Stimulated activated CD8-positive, alpha-beta memory T cell treated with anti-CD3 and anti-CD28 coated beads, Interleukin-12 subunit alpha, Interleukin-12 subunit beta, amount 100 ng/mL, for 24 hours (primary cell): ENCODE data around the gene LURAP1L.

ENCODE experiments used
- DNase-seq: peaks from one replicate; pipeline ENCODE4 v3.0.0-alpha.2; 2020; ENCODE audit errors: extremely low read depth

The LURAP1L gene

GRCh38 chr9:12774861-12775678 lies at the start of gene LURAP1L:
TSS of gene LURAP1L (plus strand) at chr9:12775020. CDS start at chr9:12775716, 696 bp downstream.
- no peak for DNase-seq

- DNase-seq = no peak
Observed at GRCh38 chr9:12726795-12727194, 48.0 kb upstream of the LURAP1L start.

- no peak for DNase-seq
Observed at GRCh38 chr9:12730198-12730597, 44.6 kb upstream of the LURAP1L start.

GRCh38 chr9:12730927-12731326 lies 43.9 kb upstream of the LURAP1L start:
- DNase-seq = no peak

- no peak for DNase-seq
Observed at GRCh38 chr9:12732971-12733370, 41.8 kb upstream of the LURAP1L start.

- no peak for DNase-seq
Observed at GRCh38 chr9:12735665-12736064, 39.2 kb upstream of the LURAP1L start.

- no peak for DNase-seq
Observed at GRCh38 chr9:12737871-12738270, 36.9 kb upstream of the LURAP1L start.

GRCh38 chr9:12739014-12739652 lies 35.7 kb upstream of the LURAP1L start:
- no peak for DNase-seq

- no peak for DNase-seq
Observed at GRCh38 chr9:12740845-12741244, 34.0 kb upstream of the LURAP1L start.

- no peak for DNase-seq
Observed at GRCh38 chr9:12748016-12748415, 26.8 kb upstream of the LURAP1L start.

- no peak for DNase-seq
Observed at GRCh38 chr9:12748954-12749353, 25.9 kb upstream of the LURAP1L start.

- no peak for DNase-seq
Observed at GRCh38 chr9:12753931-12754330, 20.9 kb upstream of the LURAP1L start.

- no peak for DNase-seq
Observed at GRCh38 chr9:12759761-12760160, 15.1 kb upstream of the LURAP1L start.

- DNase-seq = no peak
Observed at GRCh38 chr9:12760758-12761157, 14.1 kb upstream of the LURAP1L start.

GRCh38 chr9:12764150-12764549 lies 10.7 kb upstream of the LURAP1L start:
- DNase-seq = no peak

GRCh38 chr9:12765088-12765798 lies 9.6 kb upstream of the LURAP1L start:
- no peak for DNase-seq

- DNase-seq = no peak
Observed at GRCh38 chr9:12766357-12766756, 8.5 kb upstream of the LURAP1L start.

- DNase-seq = no peak
Observed at GRCh38 chr9:12770261-12770660, 4.6 kb upstream of the LURAP1L start.

- no peak for DNase-seq
Observed at GRCh38 chr9:12771891-12772290, 2.9 kb upstream of the LURAP1L start.

- DNase-seq = no peak
Observed at GRCh38 chr9:12773562-12773961, 1.3 kb upstream of the LURAP1L start.

- DNase-seq = no peak
Observed at GRCh38 chr9:12775679-12776512, 1.1 kb downstream of the LURAP1L start.
